IMR-90 (cell line): Measurements from ENCODE around the gene ANKDD1B. TPM values are rescaled to one million over a fixed set of nuclear protein-coding genes. Genes with fewer than 3 reads are reported as not detected.

Experiments used
- ATAC-seq: fragments of 200-7000 bp; cut with Tn5 transposase; 2 replicates; pipeline ENCODE4 v1.9.1; 2020; ENCODE audit warnings: low read depth, mild to moderate bottlenecking, moderate library complexity
- BruUV-seq: library from RNA; stranded (reverse); fragments of 400-500 nt; replicated peaks from 2 replicates; lab custom pipeline; 2021; lab: Mats Ljungman, UMichigan
- CTCF ChIA-PET: fragments of 300-600 bp; formaldehyde crosslinking; extraction: SDS; loops from one replicate; lab custom pipeline; 2021; ENCODE audit warnings: antibody characterized with exemption; lab: Yijun Ruan, JAX
- POLR2A ChIA-PET: fragments of 300-600 bp; sonication (Branson Sonifier 250); formaldehyde crosslinking; loops from one replicate; lab custom pipeline; 2022; ENCODE audit warnings: antibody characterized with exemption; ENCODE audit not compliant: unreplicated experiment; lab: Charles Lee
- DNase-seq: peaks from one replicate; pipeline ENCODE4 v3.0.0; 2013
- H2AFZ ChIP-seq: replicated peaks from 2 replicates; pipeline ENCODE3; 2013; ENCODE audit warnings: low read length, mild to moderate bottlenecking; ENCODE audit not compliant: poor library complexity
- H2AK5ac ChIP-seq: 2 replicates; pipeline ENCODE4 v1.6.1; 2013; ENCODE audit warnings: low read depth, low read length, inconsistent platforms
- H2AK9ac ChIP-seq: replicated peaks from 2 replicates; pipeline ENCODE3; 2013; ENCODE audit warnings: mild to moderate bottlenecking, low read depth, low read length, moderate library complexity; ENCODE audit not compliant: poor library complexity
- H2BK120ac ChIP-seq: 2 replicates; pipeline ENCODE4 v1.6.1; 2013; ENCODE audit warnings: low read depth, low read length, inconsistent platforms
- H2BK15ac ChIP-seq: 3 replicates; pipeline ENCODE4 v1.6.1; 2013; ENCODE audit warnings: low read depth, low read length, inconsistent platforms
- H2BK20ac ChIP-seq: 2 replicates; pipeline ENCODE4 v1.6.1; 2013; ENCODE audit warnings: low read depth, mild to moderate bottlenecking, inconsistent platforms, low read length, moderate library complexity
- H2BK5ac ChIP-seq: 2 replicates; pipeline ENCODE4 v1.6.1; 2013; ENCODE audit warnings: mild to moderate bottlenecking, low read depth, low read length, inconsistent platforms; ENCODE audit not compliant: poor library complexity, severe bottlenecking
- H3K14ac ChIP-seq: replicated peaks from 2 replicates; pipeline ENCODE4 v1.6.1; 2013; ENCODE audit warnings: low read depth, low read length, inconsistent platforms
- H3K18ac ChIP-seq: 2 replicates; pipeline ENCODE4 v1.6.1; 2013; ENCODE audit warnings: low read depth, low read length, control low read depth
- H3K23ac ChIP-seq: 2 replicates; pipeline ENCODE4 v1.6.1; 2013; ENCODE audit warnings: low read depth, low read length, inconsistent platforms
- H3K27ac ChIP-seq: 2 replicates; pipeline ENCODE4 v1.5.1; 2013; ENCODE audit warnings: mild to moderate bottlenecking, control low read depth, low read length; ENCODE audit not compliant: insufficient read depth
- H3K27me3 ChIP-seq: 2 replicates; pipeline ENCODE4 v1.6.1; 2013; ENCODE audit warnings: low read length; ENCODE audit not compliant: control insufficient read depth, insufficient read depth
- H3K36me3 ChIP-seq: 2 replicates; pipeline ENCODE4 v1.6.1; 2013; ENCODE audit warnings: low read length, mixed read lengths; ENCODE audit not compliant: control insufficient read depth, insufficient read depth
- H3K4ac ChIP-seq: 2 replicates; pipeline ENCODE4 v1.6.1; 2013; ENCODE audit warnings: low read depth, low read length, inconsistent platforms
- H3K4me1 ChIP-seq: 2 replicates; pipeline ENCODE4 v1.6.1; 2013; ENCODE audit warnings: low read length, mixed read lengths; ENCODE audit not compliant: control insufficient read depth, insufficient read depth
- H3K4me2 ChIP-seq: 2 replicates; pipeline ENCODE4 v1.6.1; 2013; ENCODE audit warnings: low read depth, mild to moderate bottlenecking, control low read depth, low read length, moderate library complexity
- H3K4me3 ChIP-seq: 2 replicates; pipeline ENCODE4 v1.5.1; 2013; ENCODE audit warnings: low read depth, mild to moderate bottlenecking, control low read depth, low read length, moderate library complexity; ENCODE audit not compliant: insufficient read depth
- H3K56ac ChIP-seq: 2 replicates; pipeline ENCODE4 v1.6.1; 2013; ENCODE audit warnings: low read length, inconsistent platforms; ENCODE audit not compliant: insufficient read depth; ENCODE audit errors: extremely low read depth
- H3K79me1 ChIP-seq, 2 experiments: 2 replicates each; pipeline ENCODE4 v1.6.1; 2013; ENCODE audit warnings: low read length in 2 of 2, inconsistent platforms in 1 of 2, low read depth in 1 of 2
- H3K9ac ChIP-seq: 2 replicates; pipeline ENCODE4 v1.6.1; 2013; ENCODE audit warnings: low read depth, low read length, control low read depth
- H3K9me1 ChIP-seq: 2 replicates; pipeline ENCODE4 v1.6.1; 2013; ENCODE audit warnings: low read length, inconsistent platforms; ENCODE audit not compliant: insufficient read depth
- H3K9me3 ChIP-seq: 2 replicates; pipeline ENCODE4 v1.6.1; 2013; ENCODE audit warnings: low read length; ENCODE audit not compliant: control insufficient read depth, insufficient read depth
- H4K20me1 ChIP-seq: 2 replicates; pipeline ENCODE4 v1.6.1; 2013; ENCODE audit warnings: low read length, inconsistent platforms; ENCODE audit not compliant: insufficient read depth
- H4K5ac ChIP-seq: 2 replicates; pipeline ENCODE4 v1.6.1; 2013; ENCODE audit warnings: mild to moderate bottlenecking, low read depth, low read length, control low read depth
- H4K8ac ChIP-seq, 2 experiments: 2 replicates each; pipeline ENCODE4 v1.6.1; 2013; ENCODE audit warnings: low read depth in 2 of 2, low read length in 2 of 2, control low read depth in 1 of 2, inconsistent platforms in 1 of 2
- H4K91ac ChIP-seq: 2 replicates; pipeline ENCODE4 v1.6.1; 2013; ENCODE audit warnings: low read depth, low read length, inconsistent platforms; ENCODE audit not compliant: insufficient read depth
- BHLHE40 ChIP-seq: fragments of 150-350 bp; IDR thresholded peaks from 2 replicates; pipeline ENCODE4 v1.6.1; 2016; ENCODE audit warnings: mild to moderate bottlenecking, low read depth, low read length
- CHD1 ChIP-seq: IDR thresholded peaks from 2 replicates; pipeline ENCODE4 v1.6.1; 2012; ENCODE audit warnings: low read depth, low read length, improper control_type of control experiment
- CTCF ChIP-seq: conservative IDR thresholded peaks from 2 replicates; pipeline ENCODE4 v1.5.1; 2012; ENCODE audit warnings: mild to moderate bottlenecking, low read depth, low read length, improper control_type of control experiment
- FOS ChIP-seq: fragments of 150-350 bp; IDR thresholded peaks from 2 replicates; pipeline ENCODE4 v1.6.1; 2016; ENCODE audit warnings: low read depth, low read length
- MAFK ChIP-seq: IDR thresholded peaks from 2 replicates; pipeline ENCODE4 v1.6.1; 2012; ENCODE audit warnings: low read depth, low read length, improper control_type of control experiment
- MAZ ChIP-seq: IDR thresholded peaks from 2 replicates; pipeline ENCODE4 v1.6.1; 2012; ENCODE audit warnings: low read depth, mild to moderate bottlenecking, low read length, improper control_type of control experiment, moderate library complexity, borderline replicate concordance
- MXI1 ChIP-seq: IDR thresholded peaks from 2 replicates; pipeline ENCODE4 v1.6.1; 2012; ENCODE audit warnings: low read depth, mild to moderate bottlenecking, low read length, moderate library complexity, borderline replicate concordance
- NFE2L2 ChIP-seq: fragments of 150-350 bp; IDR thresholded peaks from 2 replicates; pipeline ENCODE4 v1.6.1; 2016; ENCODE audit warnings: low read depth, mild to moderate bottlenecking, low read length
- POLR2A ChIP-seq: IDR thresholded peaks from 2 replicates; pipeline ENCODE4 v1.6.1; 2012; ENCODE audit warnings: mild to moderate bottlenecking, low read depth, low read length
- RAD21 ChIP-seq: IDR thresholded peaks from 2 replicates; pipeline ENCODE4 v1.6.1; 2012; ENCODE audit warnings: low read length, improper control_type of control experiment
- RCOR1 ChIP-seq: IDR thresholded peaks from 2 replicates; pipeline ENCODE4 v1.6.1; 2012; ENCODE audit warnings: mild to moderate bottlenecking, low read length, improper control_type of control experiment; ENCODE audit not compliant: insufficient replicate concordance
- SMC3 ChIP-seq: fragments of 150-350 bp; IDR thresholded peaks from 2 replicates; pipeline ENCODE4 v1.6.1; 2016; ENCODE audit warnings: low read depth, mild to moderate bottlenecking, antibody characterized with exemption, low read length, moderate library complexity
- WGBS, 2 experiments: methylation state at CpG; one replicate each; pipeline versions ENCODE4 v1.1.5 to v1.1.7; 2013; ENCODE audit warnings: missing lambda C conversion rate in 2 of 2; ENCODE audit not compliant: insufficient read length in 1 of 2; ENCODE audit errors: extremely low coverage in 2 of 2; 5-methylcytosine and 5-hydroxymethylcytosine counted together
- dilution Hi-C: fragments of 300-500 bp; cut with HindIII; formaldehyde crosslinking; loops from one replicate; pipeline ENCODE4 v1.14.3; 2018; ENCODE audit warnings: low sequenced_read_pairs; ENCODE audit not compliant: unreplicated experiment
- in situ Hi-C: fragments of 300-500 bp; cut with MboI; formaldehyde crosslinking; loops from 3 replicates; pipeline ENCODE4 v1.14.3; 2019; ENCODE audit warnings: low sequenced_read_pairs, inconsistent platforms, mixed read lengths
- intact Hi-C: fragments of 100-400 bp; cut with micrococcal nuclease; formaldehyde crosslinking; loops from 2 replicates; pipeline ENCODE4 v1.10.0; 2022
- polyA plus RNA-seq, 3 experiments: library from polyadenylated mRNA; depleted of rRNA; stranded (reverse); fragments of >200 nt; gene quantifications; 2 replicates each; pipeline ENCODE4 v1.2.3, GENCODE V29; 2012; ENCODE audit warnings: low replicate concordance in 1 of 3
- total RNA-seq: library from RNA; depleted of rRNA; stranded (reverse); fragments of >200 nt; gene quantifications from 2 replicates; pipeline ENCODE4 v1.2.3, GENCODE V29; 2012
- TF ChIP-seq, protein P1 (sequence below): fragments of 150-350 bp; IDR thresholded peaks from 2 replicates; pipeline ENCODE4 v1.6.1; 2016; ENCODE audit warnings: low read depth, mild to moderate bottlenecking, low read length, moderate library complexity, borderline replicate concordance
- TF ChIP-seq, protein P2 (sequence below): fragments of 150-350 bp; IDR thresholded peaks from 2 replicates; pipeline ENCODE4 v1.6.1; 2017; ENCODE audit warnings: mild to moderate bottlenecking, antibody characterized with exemption, low read length, low read depth

Gene ANKDD1B
- total and polyA plus RNA-seq, 2 of the 4 experiments (the other 2 are of a cell fraction) = 0.24 TPM; not detected in 1

- no peak overlapping the region for H2BK120ac ChIP-seq
- H3K4me1 ChIP-seq = no peaks in the 10 kb centered on the region
- H2AK9ac ChIP-seq = no peak overlapping the region
- H3K14ac ChIP-seq = no peak overlapping the region
- H3K36me3 ChIP-seq = peaks cover 10% of the 10 kb centered on the region
- no peak overlapping the region for H3K27ac ChIP-seq
- H2BK20ac ChIP-seq = no peak overlapping the region
- H3K56ac ChIP-seq = no peak overlapping the region
- ChIA-PET CTCF (no interaction called here), POLR2A (no interaction called here)
- H3K23ac ChIP-seq = no peak overlapping the region
- H2AK5ac ChIP-seq = no peak overlapping the region
- TF ChIP-seq BHLHE40 (no peak), POLR2A (no peak), MXI1 (no peak), RAD21 (no peak), FOS (no peak), MAFK (no peak), RCOR1 (no peak), CTCF (no peak), NFE2L2 (no peak), MAZ (no peak), CHD1 (no peak), SMC3 (no peak)
- TF ChIP-seq, protein P1, sequence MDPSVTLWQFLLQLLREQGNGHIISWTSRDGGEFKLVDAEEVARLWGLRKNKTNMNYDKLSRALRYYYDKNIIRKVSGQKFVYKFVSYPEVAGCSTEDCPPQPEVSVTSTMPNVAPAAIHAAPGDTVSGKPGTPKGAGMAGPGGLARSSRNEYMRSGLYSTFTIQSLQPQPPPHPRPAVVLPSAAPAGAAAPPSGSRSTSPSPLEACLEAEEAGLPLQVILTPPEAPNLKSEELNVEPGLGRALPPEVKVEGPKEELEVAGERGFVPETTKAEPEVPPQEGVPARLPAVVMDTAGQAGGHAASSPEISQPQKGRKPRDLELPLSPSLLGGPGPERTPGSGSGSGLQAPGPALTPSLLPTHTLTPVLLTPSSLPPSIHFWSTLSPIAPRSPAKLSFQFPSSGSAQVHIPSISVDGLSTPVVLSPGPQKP = no peak
- TF ChIP-seq, protein P2, sequence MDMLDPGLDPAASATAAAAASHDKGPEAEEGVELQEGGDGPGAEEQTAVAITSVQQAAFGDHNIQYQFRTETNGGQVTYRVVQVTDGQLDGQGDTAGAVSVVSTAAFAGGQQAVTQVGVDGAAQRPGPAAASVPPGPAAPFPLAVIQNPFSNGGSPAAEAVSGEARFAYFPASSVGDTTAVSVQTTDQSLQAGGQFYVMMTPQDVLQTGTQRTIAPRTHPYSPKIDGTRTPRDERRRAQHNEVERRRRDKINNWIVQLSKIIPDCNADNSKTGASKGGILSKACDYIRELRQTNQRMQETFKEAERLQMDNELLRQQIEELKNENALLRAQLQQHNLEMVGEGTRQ = no peak
- intact Hi-C loops = no loop called here
- WGBS, 2 experiments = no CpG with 5 or more reads among the region's 1 CpG
- in situ Hi-C loops = no loop called here
- dilution Hi-C loops = no loop called here
- no peak for DNase-seq
- peaks cover 3% of the 10 kb centered on the region; the same call in 1 of the 2 replicates for H3K9me1 ChIP-seq
- H3K79me1 ChIP-seq = peaks cover 19 to 44% of the 10 kb centered on the region in 2 experiments
- H3K27me3 ChIP-seq = no peaks in the 10 kb centered on the region
- no peaks in the 10 kb centered on the region for H3K9me3 ChIP-seq
- H3K18ac ChIP-seq = no peak overlapping the region
- no peak overlapping the region for H2BK5ac ChIP-seq
- H4K20me1 ChIP-seq = no peaks in the 10 kb centered on the region
- no TSS peak for BruUV-seq
- H4K8ac ChIP-seq = no peak overlapping the region
- H3K4ac ChIP-seq = no peak overlapping the region
- H4K91ac ChIP-seq = no peak overlapping the region
- H3K9ac ChIP-seq = no peak overlapping the region
- H3K4me2 ChIP-seq = no peak overlapping the region
- no peak overlapping the region for H2BK15ac ChIP-seq
- H4K5ac ChIP-seq = no peak overlapping the region
- H3K4me3 ChIP-seq = no peak overlapping the region
- no peak overlapping the region for H2AFZ ChIP-seq
- ATAC-seq = no peak
Observed at GRCh38 chr5:75711151-75711550, 99.9 kb downstream of the ANKDD1B start.
